Kidney (tissue), 14 donors: Measurements from ENCODE around the gene KLF5. TPM values are rescaled to one million over a fixed set of nuclear protein-coding genes. Genes with fewer than 3 reads are reported as not detected.

Experiments used
- DNase-seq, 5 donors: peaks; one replicate each; pipeline ENCODE4 v3.0.0-alpha.2; 2013 to 2020
- FAIRE-seq: peaks from 2 replicates; lab custom pipeline; 2012; peaks lifted over from hg19 to GRCh38; lab: Jason Lieb, UNC
- H3K27ac ChIP-seq, 2 donors: one replicate each; pipeline ENCODE4 v1.7.0; 2013; ENCODE audit warnings: low read depth in 2 of 2, low read length in 2 of 2, inconsistent platforms in 1 of 2
- H3K27me3 ChIP-seq: one replicate; pipeline ENCODE4 v1.7.1; 2013; ENCODE audit warnings: low read length, inconsistent platforms; ENCODE audit not compliant: control insufficient read depth, insufficient read depth
- H3K36me3 ChIP-seq, 3 donors: one replicate each; pipeline versions ENCODE4 v1.7.0 to v1.7.1; 2013; ENCODE audit warnings: low read length in 3 of 3, control low read depth in 1 of 3, inconsistent platforms in 1 of 3; ENCODE audit not compliant: insufficient read depth in 3 of 3, control insufficient read depth in 2 of 3
- H3K4me1 ChIP-seq, 3 donors: one replicate each; pipeline versions ENCODE4 v1.7.0 to v1.7.1; 2013; ENCODE audit warnings: low read length in 3 of 3, inconsistent platforms in 1 of 3, low read depth in 1 of 3; ENCODE audit not compliant: control insufficient read depth in 2 of 3, insufficient read depth in 2 of 3
- H3K4me3 ChIP-seq, 3 donors: one replicate each; pipeline versions ENCODE4 v1.7.0 to v1.8.1; 2013; ENCODE audit warnings: low read length in 3 of 3, control low read depth in 1 of 3, inconsistent platforms in 1 of 3
- H3K9ac ChIP-seq, 3 donors: one replicate each; pipeline versions ENCODE4 v1.7.0 to v1.7.1; 2013; ENCODE audit warnings: low read length in 3 of 3, control low read depth in 1 of 3, inconsistent platforms in 1 of 3
- H3K9me3 ChIP-seq, 3 donors: one replicate each; pipeline versions ENCODE4 v1.7.0 to v1.7.1; 2013; ENCODE audit warnings: low read length in 3 of 3, control low read depth in 1 of 3, inconsistent platforms in 1 of 3; ENCODE audit not compliant: control insufficient read depth in 2 of 3, insufficient read depth in 1 of 3
- intact Hi-C: fragments of 100-400 bp; cut with DNase I; formaldehyde crosslinking; loops from one replicate; pipeline ENCODE4 v1.11.1; 2022
- polyA plus RNA-seq: library from polyadenylated mRNA; stranded (reverse); fragments of 350-450 nt; fragmentation: Illumina TruSeq; extraction: RNeasy Lipid Tissue Mini Kit (QIAGEN cat#74804); gene quantifications from one replicate; pipeline ENCODE4 v1.2.3, GENCODE V29; 2014; ENCODE audit warnings: low read depth, low replicate concordance; ENCODE audit not compliant: insufficient read depth
- total RNA-seq: library from RNA; stranded (reverse); fragmentation: NEBNext Ultra II Directional; extraction: Animal tissue kit (Norgen Biotek cat#: 25700); gene quantifications from one replicate; pipeline ENCODE4 v1.2.1, GENCODE V29; 2021
- TF ChIP-seq, protein P1 (sequence below): IDR thresholded peaks from 3 replicates; pipeline ENCODE4 v1.5.1; 2012; ENCODE audit warnings: mild to moderate bottlenecking, moderate library complexity, borderline replicate concordance; ENCODE audit not compliant: insufficient read depth; ENCODE audit errors: extremely low read depth
- donor health status: control.
- donor health status: control.
- donor health status: control.
- donor health status: control.
- donor health status: control.
- donor health status: DM: yes; HTN: yes; CAD: no.
- donor health status: Normal renal cell carcinoma (clear cell type).

Gene KLF5
- total and polyA plus RNA-seq, 2 donors from 2014 or later: 4.4 to 52.7 TPM

DNA sequence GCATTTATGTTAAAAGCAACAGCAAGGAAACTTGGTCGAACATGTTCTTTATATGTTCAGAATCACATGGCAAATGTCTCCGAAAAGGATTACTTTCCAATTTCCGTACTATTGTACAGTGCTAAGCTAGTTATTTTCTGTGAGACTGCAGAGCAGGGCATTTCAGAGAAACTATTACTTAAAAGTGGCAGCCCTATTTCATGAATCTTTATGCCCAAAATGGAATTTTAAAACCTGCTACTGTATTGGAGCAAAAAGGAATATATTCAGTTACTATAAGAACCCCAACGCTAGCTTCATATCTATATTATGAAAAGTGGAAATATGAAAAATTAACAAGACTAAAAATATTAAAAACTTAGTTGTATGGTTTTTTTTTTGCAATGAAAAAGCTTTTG lies 2.2 kb upstream of the KLF5 start:
- TF ChIP-seq, protein P1, sequence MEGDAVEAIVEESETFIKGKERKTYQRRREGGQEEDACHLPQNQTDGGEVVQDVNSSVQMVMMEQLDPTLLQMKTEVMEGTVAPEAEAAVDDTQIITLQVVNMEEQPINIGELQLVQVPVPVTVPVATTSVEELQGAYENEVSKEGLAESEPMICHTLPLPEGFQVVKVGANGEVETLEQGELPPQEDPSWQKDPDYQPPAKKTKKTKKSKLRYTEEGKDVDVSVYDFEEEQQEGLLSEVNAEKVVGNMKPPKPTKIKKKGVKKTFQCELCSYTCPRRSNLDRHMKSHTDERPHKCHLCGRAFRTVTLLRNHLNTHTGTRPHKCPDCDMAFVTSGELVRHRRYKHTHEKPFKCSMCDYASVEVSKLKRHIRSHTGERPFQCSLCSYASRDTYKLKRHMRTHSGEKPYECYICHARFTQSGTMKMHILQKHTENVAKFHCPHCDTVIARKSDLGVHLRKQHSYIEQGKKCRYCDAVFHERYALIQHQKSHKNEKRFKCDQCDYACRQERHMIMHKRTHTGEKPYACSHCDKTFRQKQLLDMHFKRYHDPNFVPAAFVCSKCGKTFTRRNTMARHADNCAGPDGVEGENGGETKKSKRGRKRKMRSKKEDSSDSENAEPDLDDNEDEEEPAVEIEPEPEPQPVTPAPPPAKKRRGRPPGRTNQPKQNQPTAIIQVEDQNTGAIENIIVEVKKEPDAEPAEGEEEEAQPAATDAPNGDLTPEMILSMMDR: no peak
- H3K27ac ChIP-seq: no peak overlapping the region
- H3K4me3 ChIP-seq: no peak overlapping the region
- peaks cover 5% of the 10 kb centered on the region for H3K27me3 ChIP-seq
- no peaks in the 10 kb centered on the region for H3K9me3 ChIP-seq
- DNase-seq (no peak), FAIRE-seq (no peak)
- intact Hi-C loops: no loop called here
- H3K4me1 ChIP-seq: peaks cover 0 to 7% (median 0%) of the 10 kb centered on the region in 3 donors
- H3K9ac ChIP-seq: no peak overlapping the region
- no peaks in the 10 kb centered on the region for H3K36me3 ChIP-seq

DNA sequence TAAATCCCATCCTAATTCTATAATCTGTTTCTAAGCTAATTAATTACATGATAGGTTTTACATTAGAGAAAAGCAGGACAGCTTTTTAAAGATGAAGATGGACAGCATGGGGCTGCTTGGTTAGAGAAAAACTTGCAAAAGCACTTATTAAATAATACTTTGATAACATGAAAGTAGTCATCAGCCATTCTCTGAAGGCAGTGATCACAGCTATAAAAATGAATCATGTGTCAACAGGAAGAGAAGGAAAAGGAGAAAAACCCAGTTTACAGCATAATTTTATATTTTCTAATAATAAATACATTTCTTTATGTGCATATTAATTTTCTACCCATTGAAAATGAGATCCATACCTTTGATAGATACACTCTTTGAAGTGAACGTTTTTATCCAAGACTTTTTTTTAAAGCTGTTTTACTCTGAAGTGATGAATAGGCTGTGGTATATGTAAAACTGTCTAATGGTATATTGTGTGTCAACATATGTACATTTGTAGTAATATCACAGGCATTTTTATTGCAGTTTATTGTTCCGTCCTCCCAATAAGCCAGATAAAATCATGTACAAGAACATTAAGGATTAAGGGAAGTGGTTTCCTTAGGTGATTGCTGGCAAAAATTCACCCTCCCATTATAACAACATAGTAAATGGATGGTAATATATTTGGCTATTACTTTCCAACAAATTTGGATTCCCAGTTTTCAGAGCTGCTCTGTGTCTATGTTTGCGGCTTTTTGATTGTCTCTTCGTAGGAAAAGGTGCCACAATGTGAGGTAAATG lies 1.3 kb upstream of the KLF5 start:
- Histone ChIP-seq H3K4me3 (peak overlapping the region in 1 of 3 donors; percentile 86), H3K36me3 (peaks cover 0 to 2% (median 0%) of the 10 kb centered on the region in 3 donors), H3K27me3 (peaks cover 5% of the 10 kb centered on the region), H3K9ac (no peak overlapping the region), H3K27ac (no peak overlapping the region), H3K4me1 (peaks cover 0 to 7% (median 0%) of the 10 kb centered on the region in 3 donors), H3K9me3 (no peaks in the 10 kb centered on the region)
- FAIRE-seq (no peak), DNase-seq (no peak)
- TF ChIP-seq, protein P1: no peak
- intact Hi-C loops: no loop called here

DNA sequence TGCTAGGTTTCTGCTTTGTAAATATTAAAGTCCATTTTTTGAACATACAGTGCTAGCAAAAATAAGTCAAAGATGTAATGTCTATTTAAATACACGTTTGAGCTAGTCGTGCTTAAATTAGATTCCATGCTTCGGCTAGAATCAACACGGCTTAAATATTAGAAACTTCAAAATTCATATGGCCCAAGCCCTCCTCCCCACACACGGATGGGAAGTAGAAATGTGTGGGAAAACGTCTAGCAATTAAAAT lies 816 bp upstream of the KLF5 start:
- DNase-seq (no peak), FAIRE-seq (no peak)
- peak overlapping the region in 2 of 3 donors; percentile 58 to 86 for H3K4me3 ChIP-seq
- H3K36me3 ChIP-seq: peaks cover 0 to 4% (median 0%) of the 10 kb centered on the region in 3 donors
- H3K9me3 ChIP-seq: no peaks in the 10 kb centered on the region
- H3K27me3 ChIP-seq: peaks cover 5% of the 10 kb centered on the region
- TF ChIP-seq, protein P1: no peak
- peak overlapping the region in 1 of 3 donors; percentile 76 for H3K9ac ChIP-seq
- intact Hi-C loops: no loop called here
- peaks cover 0 to 7% (median 0%) of the 10 kb centered on the region in 3 donors for H3K4me1 ChIP-seq
- H3K27ac ChIP-seq: no peak overlapping the region
